Measurements from ENCODE around the gene PSMD2. TPM values are rescaled to one million over a fixed set of nuclear protein-coding genes. Genes with fewer than 3 reads are reported as not detected.

PSMD2 gene
- 686 and 752 TPM in 2 replicates for total RNA-seq

DNA sequence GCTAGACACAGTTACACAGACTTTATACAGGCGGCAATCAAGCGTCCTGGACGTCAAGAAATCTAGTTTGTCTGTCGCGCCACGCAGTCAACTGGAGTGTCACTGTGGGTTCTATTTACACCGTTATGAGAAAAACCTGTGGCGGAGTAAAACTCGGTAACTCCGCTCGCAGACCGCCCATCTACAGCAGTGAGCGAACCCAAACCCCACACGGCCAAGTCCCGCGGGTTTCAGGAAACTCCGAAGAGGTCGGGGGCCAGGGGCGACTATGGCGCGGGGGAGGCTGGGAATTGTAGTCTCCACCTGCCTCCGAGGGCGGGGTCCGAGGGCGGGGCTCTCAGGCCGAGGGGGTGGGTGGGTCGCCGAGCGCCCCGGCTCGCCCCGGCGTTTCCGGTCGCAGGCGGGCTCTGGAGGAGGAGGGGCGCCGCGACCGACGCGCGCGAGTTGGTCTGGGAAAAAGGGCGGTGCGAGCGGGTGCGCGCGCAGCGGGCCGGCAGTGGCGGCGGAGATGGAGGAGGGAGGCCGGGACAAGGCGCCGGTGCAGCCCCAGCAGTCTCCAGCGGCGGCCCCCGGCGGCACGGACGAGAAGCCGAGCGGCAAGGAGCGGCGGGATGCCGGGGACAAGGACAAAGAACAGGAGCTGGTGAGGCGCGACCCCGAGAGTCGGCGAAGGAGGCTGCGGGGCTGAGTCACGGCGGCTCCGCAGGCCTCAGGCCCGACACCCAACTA, at the start of gene PSMD2:
TSS of gene PSMD2 (plus strand) at position 483 of the 729 bp plus-strand sequence. CDS start at position 509, 26 bp downstream.

DNA sequence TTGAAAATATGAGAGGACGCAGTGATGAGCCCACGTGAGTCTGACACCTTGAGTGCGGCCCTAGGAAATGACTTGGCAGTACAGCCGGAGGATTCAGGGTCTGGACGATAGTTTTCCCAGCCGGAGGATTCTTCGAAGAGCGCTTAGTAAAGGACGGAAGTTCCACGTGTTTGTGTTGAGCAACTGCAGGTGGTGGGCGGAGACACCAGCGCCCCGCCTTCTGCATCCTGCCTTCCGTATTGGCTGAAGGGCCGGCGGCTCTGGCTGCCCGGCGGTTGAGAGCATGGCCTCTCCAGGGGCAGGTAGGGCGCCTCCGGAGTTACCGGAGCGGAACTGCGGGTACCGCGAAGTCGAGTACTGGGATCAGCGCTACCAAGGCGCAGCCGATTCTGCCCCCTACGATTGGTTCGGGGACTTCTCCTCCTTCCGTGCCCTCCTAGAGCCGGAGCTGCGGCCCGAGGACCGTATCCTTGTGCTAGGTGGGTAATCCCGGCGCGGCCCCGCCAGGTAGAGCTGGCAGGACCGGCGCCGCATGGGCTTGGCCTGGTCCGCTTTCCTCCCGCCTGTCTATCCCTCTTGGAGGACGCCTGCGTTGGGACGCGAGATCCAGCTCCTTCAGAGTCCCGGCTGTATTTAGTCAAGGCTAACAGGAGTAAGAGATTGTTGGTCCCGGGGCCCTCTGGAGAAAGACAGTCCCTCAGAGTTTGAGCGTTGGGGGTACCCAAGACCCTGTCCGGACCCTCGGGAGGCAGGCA, 49.5 kb upstream of the PSMD2 start, which contains the start of gene EEF1AKMT4:
TSS of gene EEF1AKMT4 (plus strand) at position 261 of the 755 bp plus-strand sequence. CDS start at position 284, 23 bp downstream.

DNA sequence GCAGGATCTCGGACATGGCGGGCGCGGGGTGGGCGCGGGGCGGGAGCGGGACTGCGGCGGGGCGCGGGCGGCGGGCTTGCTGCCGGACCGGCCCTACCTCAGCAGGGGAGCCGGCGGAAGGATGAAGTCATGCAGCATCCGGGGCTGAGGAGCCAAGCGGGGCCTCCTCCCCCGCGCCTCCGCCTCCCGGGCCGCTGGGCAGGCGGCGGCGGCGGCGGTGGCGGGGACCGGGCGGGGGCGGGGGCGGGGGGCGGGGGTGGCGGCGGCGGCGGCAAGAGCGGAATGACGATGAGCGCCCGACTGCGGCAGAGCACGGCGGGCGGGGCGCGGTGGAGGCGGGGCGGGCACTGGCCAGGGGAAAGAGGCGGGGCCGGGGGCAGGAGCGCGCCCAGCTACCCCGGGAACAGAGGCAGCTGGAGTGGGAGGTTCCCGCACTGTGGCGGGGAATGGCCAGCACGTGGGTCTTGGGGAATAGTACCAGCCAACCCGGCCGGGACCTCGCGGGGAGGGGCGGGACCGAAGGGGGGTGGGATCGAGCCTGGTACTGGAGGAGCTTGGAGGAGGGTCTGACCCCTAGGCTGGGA, 37.7 kb upstream of the PSMD2 start, which contains the start of gene CAMK2N2:
TSS of gene CAMK2N2 (minus strand) at position 284 of the 584 bp plus-strand sequence. CDS start at position 16, 268 bp downstream.

DNA sequence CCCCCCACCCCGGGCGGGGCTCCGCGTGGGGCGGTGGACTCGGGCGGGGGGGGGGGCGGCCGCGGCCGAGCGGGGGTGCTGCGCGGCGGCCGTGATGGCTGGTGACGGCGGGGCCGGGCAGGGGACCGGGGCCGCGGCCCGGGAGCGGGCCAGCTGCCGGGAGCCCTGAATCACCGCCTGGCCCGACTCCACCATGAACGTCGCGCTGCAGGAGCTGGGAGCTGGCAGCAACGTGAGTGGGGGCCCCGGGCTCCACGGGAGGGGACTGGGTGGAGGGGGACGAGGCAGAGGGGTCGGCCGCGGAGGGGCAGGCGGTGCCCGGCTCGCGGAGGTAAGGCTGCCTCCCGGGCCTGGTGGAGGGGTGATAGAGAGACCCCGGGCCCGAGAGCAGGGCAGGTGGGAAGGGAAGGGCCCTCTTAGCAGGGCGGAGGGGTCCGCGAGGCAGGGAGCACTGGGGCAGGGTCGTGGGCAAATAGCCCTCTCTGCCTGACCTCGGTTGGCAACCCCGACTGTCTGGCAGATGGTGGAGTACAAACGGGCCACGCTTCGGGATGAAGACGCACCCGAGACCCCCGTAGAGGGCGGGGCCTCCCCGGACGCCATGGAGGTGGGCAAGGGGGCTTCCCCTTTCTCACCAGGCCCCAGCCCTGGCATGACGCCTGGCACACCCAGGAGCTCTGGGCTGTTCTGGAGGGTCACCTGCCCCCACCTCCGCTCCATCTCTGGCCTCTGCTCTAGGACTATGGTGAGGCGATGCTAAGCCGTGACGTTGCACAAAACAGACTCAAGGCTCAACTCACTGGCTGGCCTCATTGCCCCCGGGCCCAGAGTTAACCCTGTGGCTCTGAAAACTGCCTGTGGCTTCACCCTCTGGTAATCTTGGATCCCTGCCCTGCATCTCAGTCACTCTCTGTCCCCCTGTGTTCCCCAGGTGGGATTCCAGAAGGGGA, 22.8 kb upstream of the PSMD2 start, which contains the start of gene ECE2:
TSS of gene ECE2 (plus strand) at position 62 of the 950 bp plus-strand sequence. CDS start at position 194, 132 bp downstream.

DNA sequence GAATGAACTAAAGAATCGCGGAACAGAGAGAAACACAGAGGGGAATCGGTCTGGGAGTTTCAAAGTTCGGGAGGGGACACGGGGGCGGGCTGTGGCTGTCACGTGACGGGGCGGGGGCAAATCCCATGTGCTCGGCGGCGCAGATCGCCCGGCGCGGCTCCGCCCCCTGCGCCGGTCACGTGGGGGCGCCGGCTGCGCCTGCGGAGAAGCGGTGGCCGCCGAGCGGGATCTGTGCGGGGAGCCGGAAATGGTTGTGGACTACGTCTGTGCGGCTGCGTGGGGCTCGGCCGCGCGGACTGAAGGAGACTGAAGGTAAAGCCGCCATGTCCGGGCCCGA, 15.3 kb downstream of the PSMD2 start, which contains the start of gene EIF4G1:
TSS of gene EIF4G1 (plus strand) at position 244 of the 337 bp plus-strand sequence. CDS start 1,191 bp downstream, outside the sequence.

DNA sequence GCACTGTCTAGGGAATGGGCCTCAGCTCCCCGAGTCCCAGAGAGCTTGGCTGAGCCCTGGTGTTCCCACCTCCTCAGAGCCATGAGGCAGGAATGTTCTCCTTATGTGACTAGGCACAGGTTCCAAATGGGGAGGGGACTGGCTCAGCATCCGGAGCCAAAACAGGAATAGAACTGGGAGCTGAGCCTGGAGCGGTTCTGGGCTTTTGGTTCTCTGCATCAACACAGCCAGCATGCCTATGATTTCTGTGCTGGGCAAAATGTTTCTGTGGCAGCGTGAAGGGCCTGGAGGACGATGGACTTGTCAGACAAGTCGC, 38.3 kb downstream of the PSMD2 start, which contains the start of gene FAM131A:
TSS of gene FAM131A (plus strand) at position 202 of the 316 bp plus-strand sequence. CDS start at position 233, 31 bp downstream.

Other genes with a start within 250 kb of the PSMD2 start
- gene HTR3C, start 246.2 kb upstream of the PSMD2 start, total RNA-seq, result not detected in 2 replicates
- gene HTR3E, start 202.2 kb upstream of the PSMD2 start, total RNA-seq, result not detected in 2 replicates
- gene EIF2B5, start 163.9 kb upstream of the PSMD2 start, total RNA-seq, result 19.9 and 20.4 TPM in 2 replicates
- gene DVL3, start 143.9 kb upstream of the PSMD2 start, total RNA-seq, result 25.9 and 41.8 TPM in 2 replicates
- gene AP2M1, start 124.4 kb upstream of the PSMD2 start, total RNA-seq, result 603 and 645 TPM in 2 replicates
- gene ABCF3, start 113.0 kb upstream of the PSMD2 start, total RNA-seq, result 38.5 and 39.5 TPM in 2 replicates
- gene VWA5B2, start 69.7 kb upstream of the PSMD2 start, total RNA-seq, result not detected in 2 replicates
- gene ALG3, start 50.3 kb upstream of the PSMD2 start, total RNA-seq, result 45.8 and 59.9 TPM in 2 replicates
- 5.3 and 5.5 TPM in 2 replicates for gene EEF1AKMT4, start 49.6 kb upstream of the PSMD2 start, total RNA-seq
- not detected in 2 replicates for gene CAMK2N2, start 37.7 kb upstream of the PSMD2 start, total RNA-seq
- gene ECE2, start 23.2 kb upstream of the PSMD2 start, total RNA-seq, result not detected in 2 replicates
- gene EIF4G1, start 15.4 kb downstream of the PSMD2 start, total RNA-seq, result 414 and 466 TPM in 2 replicates
- 21.9 and 34.2 TPM in 2 replicates for gene FAM131A, start 38.4 kb downstream of the PSMD2 start, total RNA-seq
- 4.6 and 6.3 TPM in 2 replicates for gene CLCN2, start 62.4 kb downstream of the PSMD2 start, total RNA-seq
- 65.7 and 76.4 TPM in 2 replicates for gene POLR2H, start 62.5 kb downstream of the PSMD2 start, total RNA-seq
- not detected in 2 replicates for gene THPO, start 79.0 kb downstream of the PSMD2 start, total RNA-seq
- gene CHRD, start 80.8 kb downstream of the PSMD2 start, total RNA-seq, result 1.1 and 10.7 TPM in 2 replicates